AG08396 (cell line): Measurements from ENCODE around the gene KPNA1.

Experiments
- DNase-seq: peaks from one replicate; pipeline ENCODE4 v3.0.0; 2012; ENCODE audit warnings: low spot score, mixed read lengths

Gene KPNA1

DNA sequence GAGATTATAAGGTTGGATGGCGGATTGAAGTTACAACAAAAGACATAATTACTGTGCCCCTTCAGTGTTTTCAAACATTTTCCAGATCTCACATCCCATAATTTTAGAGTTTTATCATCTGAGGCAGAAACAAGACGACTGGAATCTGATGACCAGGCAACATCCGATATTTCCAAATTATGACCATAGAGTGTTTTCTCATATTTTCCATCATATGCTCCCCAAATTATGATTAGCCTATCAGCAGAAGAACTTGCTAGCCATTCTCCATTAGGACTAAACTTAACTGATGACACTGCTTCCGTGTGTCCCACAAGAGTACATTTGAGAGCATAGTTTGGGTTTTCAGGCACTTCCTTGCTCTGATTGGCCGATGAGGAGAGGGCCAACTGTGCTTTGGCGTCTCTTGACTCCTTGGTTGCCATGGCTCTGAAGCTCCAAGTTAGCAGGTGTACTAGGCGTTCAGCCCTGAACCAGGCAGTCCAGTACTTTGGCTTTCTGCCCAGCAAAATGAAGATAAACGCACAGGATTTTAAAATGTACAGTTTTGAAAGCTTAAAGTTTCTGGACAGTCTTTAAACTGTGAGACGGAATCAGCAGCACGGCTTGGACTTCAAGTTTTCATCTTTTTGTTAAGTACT lies 99.5 kb downstream of the KPNA1 start:
- DNase-seq, result peak; percentile 66

DNA sequence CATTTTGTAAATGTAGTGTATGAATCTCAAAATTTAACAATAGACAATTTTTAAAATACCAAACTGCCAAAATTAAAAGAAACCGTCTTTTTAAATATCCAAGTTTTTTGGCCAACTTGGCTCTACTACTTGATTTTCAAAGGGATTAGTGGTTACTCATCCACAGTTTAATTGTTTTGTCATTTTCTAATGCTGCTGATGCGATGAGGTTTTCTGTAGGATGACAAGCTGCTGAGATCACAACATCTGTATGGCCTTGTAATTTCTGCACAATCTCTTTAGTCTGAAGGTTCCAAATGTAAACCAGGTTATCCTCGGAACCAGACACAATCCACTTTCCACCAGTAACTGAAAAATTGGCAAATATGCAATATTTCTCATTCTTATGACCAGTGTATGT lies 100.3 kb downstream of the KPNA1 start:
- DNase-seq, result no peak

DNA sequence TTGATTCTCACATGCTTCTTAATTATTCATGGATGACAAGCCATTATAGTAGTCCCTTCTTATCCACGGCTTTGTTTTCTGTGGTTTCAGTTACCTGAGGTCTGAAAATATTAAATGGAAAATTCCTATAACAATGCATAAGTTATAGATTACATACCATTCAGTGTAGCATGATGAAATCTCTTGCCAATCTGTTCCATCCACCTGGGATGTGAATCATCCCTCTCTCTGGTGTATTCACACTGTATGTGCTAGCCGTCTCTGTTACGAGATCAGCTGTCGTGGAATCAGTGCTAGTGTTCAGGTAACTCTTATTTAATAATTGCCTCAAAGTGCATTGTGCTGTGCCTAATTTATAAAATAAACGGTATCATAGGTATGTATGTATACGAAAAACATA lies 104.1 kb downstream of the KPNA1 start:
- DNase-seq, result no peak

DNA sequence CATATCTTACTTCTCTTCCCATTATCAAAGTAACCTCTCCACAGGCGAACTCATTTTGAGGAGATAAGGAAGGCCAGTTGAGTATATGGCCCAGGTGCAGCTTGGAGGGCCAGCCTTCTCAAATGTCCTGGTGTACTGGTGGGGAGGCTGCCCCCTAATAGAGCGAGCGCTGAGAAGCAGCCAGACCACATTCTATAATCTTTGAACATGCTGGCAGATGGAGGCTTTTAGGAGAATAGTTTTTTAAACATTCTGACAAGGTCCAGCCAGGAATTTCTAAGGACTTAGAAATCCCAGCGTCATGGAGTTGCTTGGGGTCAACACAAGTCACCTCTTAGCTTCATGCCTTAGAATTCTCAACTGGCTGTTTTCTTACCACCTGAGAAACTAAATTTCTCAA lies 104.6 kb downstream of the KPNA1 start:
- no peak for DNase-seq

DNA sequence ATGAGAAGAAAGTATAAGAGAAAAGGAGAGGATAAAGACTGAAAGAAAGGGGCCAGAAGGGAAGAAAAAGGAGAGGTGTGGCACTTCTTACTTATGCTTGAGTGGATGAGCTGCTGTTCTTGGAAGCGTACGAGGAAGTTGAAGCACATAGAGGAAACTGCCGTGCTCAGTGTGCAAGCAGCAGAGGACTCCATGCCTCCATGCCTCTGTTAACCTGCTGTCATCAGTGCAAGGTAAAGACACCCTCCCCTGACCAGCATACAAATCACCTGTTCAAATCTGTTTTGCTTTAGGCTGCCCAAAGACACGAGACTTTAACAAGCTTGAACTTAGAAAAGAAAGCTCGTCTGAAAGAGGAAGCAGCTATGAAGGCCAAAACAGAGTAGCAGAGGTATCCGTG lies 105.3 kb downstream of the KPNA1 start:
- no peak for DNase-seq

DNA sequence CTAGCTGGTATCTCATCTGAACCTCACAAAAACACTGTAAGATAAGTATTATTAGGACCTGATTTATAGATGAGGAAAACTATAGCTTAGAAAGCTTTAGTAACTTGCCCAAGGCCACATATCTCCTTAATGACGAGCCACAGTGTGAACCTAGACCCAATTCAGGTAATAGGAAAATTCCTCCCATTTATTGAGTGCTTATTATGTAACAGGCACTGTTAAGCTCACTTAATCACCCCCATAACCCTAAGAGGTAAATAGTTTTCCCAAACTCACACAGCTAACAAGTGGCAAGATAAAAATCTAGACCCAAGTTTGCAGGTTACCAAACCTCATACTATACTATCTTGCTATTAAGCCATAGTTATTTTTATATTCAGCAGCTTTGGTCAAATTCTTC lies 106.8 kb downstream of the KPNA1 start:
- no peak for DNase-seq

DNA sequence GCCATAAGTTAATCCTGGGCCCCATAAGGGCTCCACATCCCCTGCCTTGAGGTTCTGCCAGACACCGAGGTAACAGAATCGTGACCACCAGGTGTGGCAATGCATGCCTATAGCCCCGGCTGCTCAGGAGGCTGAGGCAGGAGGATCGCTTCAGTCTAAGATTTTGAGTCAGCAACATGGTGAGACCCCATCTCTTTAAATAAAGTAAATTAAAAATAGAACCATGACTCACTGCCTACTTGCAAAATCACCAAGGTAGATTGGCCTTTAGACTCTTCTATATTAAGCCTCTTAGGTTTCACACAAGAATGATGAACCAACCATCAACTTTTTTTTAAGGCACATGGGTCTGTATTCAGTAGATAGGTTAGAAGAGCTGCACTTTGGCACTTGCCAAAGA lies 108.5 kb downstream of the KPNA1 start:
- DNase-seq, result no peak

DNA sequence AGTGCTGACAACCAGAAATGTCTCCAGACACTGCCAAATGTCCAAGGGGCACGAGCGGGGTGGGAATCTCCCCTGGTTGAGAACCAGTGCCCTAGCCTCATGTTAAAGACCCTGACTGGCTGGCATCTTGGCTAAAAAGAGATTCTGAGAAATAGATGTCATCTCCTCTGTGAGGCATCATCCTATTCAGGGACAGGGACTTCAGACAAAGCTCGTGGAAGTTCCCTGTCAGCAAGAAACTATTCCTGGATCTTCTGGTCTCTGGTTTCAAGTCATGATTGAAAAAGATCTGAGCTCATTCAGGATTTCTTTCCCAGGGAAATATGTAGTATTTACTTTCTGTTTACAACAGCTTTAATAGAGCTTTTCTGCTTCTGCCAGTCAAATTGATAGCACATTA lies 109.7 kb downstream of the KPNA1 start:
- DNase-seq, result no peak

DNA sequence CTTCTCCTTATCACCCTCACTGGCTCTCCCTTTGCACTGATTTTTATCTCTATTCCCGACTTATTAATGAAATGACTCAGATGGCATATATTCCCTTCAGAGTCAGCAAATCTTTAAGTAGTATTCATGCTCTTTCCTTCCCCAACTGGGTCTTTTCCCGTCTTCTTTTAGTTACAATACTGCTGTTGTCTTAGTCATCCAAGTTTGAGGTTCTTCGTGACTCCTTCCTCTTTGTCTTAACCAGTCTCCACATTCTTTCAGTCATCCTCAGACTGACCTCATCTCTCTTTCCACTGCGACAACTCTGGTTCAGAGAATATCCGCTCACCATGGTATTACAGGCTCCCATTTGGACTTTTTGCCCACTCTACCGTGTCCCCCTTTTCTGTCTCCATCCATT lies 111.2 kb downstream of the KPNA1 start:
- no peak for DNase-seq

DNA sequence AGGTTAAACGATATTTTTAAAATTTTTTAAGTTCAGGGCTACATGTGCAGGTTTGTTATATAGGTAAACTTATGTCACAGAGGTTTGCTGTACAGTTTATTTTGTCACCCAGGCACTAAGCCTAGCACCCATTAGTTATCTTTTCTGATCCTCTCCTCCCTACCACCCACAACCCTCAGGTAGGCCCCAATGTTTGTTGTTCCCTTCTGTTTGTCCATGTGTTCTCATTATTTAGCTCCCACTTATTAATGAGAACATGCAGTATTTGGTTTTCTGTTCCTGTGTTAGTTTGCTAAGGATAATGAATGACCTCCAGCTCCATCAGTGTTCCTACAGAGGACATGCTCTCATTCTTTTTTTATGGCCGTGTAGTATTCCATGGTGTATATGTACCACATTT lies 115.8 kb downstream of the KPNA1 start:
- DNase-seq, result no peak

DNA sequence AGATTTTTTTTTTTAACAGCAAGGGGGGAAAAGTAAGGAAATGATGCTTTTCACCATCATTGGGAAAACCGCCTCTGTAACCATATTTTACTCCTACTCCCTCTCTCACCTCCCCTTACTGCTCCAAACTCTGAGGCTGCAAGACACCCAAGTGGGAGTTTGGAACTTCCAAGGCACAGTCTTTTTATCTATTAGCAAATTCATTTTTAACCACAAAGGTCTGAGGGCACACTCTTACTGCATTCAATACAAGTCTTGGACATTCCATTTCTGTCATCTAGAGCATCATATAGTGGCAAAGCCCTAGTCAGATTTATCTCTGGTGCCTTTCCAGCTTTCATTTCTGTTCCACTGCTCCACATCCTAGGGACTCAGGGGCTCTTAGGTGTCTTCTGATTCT lies 117.5 kb downstream of the KPNA1 start:
- DNase-seq, result no peak

DNA sequence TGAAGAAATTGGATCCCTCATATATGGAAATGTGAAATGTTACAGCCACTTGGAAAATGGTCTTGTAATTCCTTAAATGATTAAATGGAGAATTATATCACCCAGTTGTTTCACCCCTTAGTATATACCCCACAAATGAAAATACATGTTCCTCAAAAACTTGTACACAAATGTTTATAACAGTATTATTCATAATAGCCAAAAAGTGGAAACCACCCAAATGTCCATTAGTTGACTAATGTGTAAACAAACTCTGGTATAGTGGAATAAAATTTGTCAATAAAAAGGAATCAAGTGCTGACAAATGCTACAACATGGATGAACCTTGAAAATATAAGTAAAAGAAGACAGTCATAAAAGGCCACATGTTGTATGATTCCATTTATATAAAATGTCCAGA lies 118.2 kb downstream of the KPNA1 start:
- DNase-seq, result no peak

DNA sequence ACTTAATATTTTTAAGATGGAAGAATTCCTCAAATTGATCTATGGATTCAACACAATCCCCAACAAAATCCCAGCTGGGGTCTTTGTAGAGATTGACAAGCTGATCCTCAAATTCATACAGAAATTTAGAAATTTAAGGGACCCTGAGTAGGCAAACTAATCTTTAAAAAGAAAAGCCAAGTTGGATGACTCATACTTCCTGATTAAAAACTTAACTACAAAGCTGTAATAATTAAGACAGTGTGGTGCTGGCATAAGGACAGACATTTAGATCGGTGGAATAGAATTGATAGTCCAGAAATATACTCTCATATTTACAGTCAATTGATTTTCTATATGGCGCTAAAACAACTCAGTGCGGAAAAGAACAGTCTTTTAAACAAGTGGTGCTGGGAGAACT lies 119.2 kb downstream of the KPNA1 start:
- no peak for DNase-seq

DNA sequence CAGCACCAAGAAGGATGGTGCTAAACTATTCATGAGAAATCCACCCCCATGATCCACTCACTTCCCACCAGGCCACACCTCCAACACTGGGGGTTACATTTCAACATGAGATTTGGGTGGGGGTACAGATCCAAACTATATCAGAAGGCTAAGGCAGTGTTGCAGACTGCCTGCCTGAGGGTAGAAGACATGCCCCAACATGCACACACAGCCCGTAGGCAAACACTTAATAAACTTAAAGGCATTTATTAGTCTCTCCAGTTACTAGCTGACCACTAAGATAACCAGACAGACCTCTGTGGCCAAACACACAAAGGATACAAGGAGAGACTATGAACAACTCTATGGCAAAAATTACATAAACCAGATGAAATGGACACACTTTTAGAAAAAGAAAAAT lies 120.6 kb downstream of the KPNA1 start:
- no peak for DNase-seq

DNA sequence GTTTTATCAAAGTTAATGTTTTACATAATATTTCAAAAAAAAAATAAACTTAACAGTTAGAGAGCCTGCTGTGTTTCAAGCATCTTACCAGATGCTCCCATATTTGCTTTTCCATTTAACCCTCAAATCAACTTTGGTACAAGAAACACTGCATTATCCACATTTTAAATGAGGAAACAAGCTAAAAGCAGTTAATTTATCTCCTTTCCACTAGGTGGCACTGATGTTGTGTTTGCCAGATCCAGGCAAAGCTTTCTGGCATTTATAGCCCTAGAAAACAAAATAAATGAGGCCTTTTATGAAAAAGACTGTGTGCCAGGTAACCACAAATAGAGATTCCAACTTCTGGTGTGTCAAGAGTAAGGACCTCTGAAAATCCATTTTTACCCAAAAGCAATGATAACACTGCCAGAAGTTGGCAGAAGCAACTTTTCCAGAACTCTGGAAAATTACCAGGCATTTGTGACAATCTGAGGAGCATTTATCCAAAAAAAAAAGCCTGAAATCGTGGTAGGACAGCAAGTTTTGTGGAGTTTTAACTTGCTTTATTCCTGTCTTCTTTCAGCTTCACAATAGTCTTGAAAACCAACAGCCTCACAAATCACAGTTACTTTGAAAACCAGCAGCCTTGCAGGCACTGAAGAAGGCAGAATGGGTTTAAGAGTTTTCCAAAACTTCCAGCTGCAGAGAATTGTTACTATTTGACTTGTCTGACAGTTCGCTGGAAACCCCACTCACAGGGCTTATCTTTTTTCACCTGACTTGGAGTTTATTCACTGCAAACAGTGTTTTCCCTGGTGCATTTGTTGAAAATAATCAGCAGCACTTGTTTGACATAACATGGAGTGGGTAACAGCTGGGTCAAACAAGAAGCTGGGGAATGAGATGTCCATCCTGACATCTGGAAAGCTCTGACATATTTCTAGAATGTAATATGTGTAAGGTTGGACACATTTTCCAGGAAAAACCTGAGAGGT lies 121.6 kb downstream of the KPNA1 start:
- peak; percentile 47 for DNase-seq

DNA sequence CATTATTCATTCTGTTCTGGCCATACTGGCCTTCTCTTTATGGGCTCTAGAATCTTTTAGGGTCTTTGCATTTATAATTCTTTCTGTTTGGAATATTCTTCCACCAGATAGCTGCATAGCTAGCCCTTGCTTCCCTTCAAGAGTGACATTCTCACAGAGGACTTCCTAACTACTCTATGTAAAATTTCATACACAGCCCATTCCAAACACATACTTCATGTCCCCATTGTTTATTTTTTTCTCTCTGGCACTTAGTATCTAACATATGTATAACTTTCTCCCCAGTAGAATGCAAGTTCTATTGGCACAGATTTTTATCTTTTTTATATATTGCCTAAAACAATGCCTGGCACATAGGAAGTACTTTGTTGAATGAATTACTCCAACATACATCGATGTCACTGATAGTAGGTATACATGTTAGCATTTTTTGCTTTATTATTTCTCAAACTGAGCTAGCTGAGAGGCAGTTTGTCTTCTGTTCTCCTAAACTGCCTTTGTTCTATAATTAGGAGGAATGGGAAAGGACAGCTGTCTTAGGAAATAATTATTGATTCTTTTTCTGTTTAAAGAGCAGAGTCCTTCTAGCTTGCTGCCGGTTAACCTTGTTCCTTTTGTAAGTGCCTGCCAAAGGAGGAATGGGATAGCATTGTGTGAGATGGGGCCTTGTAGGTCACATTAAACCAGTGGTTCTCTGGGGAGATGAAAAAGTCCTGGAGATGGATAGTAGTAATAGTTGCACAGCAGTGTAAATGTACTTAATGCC lies 122.9 kb downstream of the KPNA1 start:
- no peak for DNase-seq

DNA sequence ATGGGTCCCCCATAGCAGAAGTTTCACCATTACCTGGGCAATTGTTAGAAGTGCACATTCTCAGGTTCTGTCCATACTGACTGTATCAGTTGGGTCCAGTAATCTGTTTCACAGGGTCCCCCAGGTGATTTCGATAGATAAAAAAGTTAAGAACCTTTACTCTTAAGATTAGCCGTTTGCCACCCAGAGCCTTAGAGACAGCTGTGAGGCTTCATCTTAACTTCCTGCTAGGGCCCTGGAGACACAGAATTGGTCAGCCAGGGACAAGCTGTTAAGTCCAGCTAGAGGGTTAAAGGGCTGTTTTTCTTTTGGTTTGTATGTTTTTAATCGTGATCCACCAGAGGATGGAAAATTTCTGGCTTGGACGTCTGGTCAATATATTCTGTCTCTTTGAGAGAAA lies 124.1 kb downstream of the KPNA1 start:
- no peak for DNase-seq

DNA sequence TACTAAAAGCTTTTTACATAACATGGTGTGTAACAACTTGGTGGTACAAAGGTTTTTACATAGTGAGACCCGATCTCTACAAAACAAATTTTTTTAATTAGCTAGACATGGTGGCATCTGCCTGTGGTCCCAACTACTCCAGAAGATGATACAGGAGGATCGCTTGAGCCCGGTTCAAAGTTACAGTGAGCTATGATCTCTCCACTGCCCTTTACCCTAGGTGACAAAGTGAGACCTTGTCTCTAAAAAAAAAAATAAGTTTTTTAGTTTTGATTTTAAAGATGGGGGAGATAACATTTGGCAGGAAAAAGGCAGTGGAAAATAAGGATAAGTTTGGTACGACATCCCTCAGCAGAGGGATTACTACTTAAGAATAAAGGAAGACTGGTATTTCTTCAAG lies 124.8 kb downstream of the KPNA1 start:
- DNase-seq, result no peak

DNA sequence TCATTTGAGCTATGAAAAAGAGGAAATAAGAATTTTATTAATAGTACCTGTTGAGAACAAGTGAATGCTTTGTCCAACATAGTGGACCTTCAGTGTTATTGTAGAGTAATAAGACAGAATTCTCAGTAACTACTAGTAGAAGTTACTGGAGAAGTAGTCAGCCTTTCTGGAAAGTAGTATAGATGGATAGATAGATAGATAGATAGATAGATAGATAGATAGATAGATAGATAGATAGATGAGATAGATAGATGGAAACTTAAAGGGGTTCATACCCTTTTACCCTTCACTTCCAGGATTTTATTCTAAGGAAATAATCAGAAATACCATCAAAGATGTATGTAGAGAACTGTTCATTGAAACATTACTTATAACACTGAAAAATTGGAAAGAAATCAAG lies 125.5 kb downstream of the KPNA1 start:
- no peak for DNase-seq

DNA sequence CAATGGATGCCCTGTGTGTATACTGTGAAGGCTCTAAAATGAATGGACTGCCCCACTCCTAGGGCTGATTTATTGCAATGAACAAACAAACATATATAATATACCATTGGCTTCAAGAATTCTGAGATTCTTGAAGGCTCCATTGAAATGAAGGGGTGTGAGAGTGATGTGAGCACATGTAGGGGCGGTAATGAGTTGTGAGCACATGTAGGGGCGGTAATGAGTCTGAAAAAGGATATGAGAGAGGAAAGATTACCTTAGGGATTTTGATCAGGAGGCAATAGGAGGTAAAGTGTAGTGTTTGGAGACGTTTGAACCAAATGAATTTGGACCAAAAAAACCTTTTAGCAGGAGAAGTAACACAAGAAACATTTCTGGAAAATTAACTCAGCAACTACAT lies 127.0 kb downstream of the KPNA1 start:
- no peak for DNase-seq

DNA sequence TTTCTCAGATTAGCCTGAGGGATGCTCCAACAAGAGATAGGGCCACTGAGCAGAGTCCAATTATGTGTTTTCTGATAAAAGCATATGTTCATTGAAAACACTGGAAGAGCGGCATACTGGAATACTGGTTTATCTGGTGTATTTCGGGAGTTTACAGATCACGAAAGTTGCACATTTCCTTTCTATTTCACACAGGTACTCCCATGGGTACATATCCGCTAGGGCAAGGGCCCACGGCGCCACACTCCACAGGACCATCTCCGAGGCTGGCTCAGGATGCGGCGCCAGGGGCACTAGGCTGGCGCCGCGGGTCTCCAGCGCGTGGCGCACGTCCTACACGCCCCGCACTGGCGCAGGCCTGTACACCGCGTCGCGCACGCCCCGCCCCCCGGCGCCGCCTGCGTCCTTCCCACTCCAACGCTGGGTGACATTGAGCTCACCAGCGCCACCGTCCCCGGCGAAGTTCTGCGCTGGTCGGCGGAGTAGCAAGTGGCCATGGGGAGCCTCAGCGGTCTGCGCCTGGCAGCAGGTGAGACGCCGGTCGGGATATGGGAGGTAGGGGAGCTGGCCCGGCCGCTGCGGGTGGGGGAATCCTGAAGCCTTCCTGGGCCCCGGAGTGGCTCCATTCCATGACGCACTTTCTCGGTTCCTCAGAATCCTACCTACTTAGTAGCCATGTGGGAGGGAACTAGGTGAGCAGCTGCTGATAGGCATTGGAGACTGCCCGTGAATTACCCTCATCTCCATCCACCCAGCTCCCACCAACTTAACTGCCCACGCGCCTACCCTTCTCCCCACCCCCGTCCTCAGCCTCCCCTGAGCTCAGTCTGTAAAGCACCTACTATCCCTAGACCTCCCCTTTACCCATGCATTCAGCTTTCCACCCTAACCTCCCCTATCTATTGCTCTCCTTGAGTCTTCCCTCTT lies 130.7 kb downstream of the KPNA1 start, which contains the start of gene FAM162A:
Gene FAM162A (plus strand): TSS at position 412 of the 927 bp plus-strand sequence. CDS start 84 bp downstream, at position 496.
- peak; percentile 92 for DNase-seq
